Right lobe of liver (tissue), 4 donors: Measurements from ENCODE around the gene NUDT16.

Experiments
- POLR2A ChIP-seq: fragments of 450-650 bp; IDR thresholded peaks from one replicate; pipeline ENCODE4 v1.6.1; 2017; ENCODE audit warnings: antibody characterized with exemption, mild to moderate bottlenecking
- TF ChIP-seq, protein P1 (sequence below), 4 donors: fragments of 200-600 bp in 3 of 4; fragments of 450-650 bp in 1 of 4; IDR thresholded peaks; one replicate each; pipeline versions ENCODE4 v1.5.1 to v1.8.0; 2016 to 2022; ENCODE audit warnings: antibody characterized with exemption in 4 of 4, mild to moderate bottlenecking in 2 of 4
- donor health status: DM: no; HTN: no; CAD: no.
- donor health status: DM: no; HTN: no; CAD: no.
- donor health status: DM: no; HTN: yes; CAD: no.

DNA sequence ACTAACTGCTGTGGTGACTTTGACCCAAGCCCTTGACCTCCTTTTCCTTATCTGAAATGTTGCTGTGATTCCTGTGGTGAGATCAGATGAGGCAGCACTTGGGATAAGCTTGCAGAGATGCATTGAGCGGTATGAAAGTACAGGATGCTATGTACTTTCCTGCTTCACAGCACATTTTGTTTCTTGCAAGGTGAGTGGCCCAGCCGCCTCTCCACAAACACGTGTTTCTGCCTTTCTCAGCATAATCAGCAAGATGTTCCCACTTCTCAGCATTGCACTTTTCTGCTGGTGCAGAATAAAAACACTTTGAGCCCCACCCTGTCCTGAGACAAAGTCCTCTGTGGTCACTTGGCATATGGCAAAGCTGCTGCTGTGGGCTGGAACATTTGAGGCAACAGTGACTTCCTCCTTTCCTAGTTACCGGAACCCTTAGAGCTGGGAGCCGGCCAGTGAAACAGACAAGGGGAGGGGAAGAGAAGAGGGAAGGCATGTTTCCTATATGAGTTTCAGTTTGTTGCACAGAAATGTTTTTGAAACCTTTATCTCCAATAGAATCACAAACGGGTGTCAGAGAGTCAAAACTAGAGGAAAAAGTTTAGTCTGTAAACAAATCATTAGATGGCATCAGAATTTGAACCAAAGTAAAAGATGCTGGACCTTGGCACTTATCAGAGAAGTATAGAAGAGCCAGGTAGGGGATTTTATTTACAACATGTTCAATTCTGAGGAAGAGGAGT lies 5.0 kb downstream of the NUDT16 start:
- TF ChIP-seq, protein P1, sequence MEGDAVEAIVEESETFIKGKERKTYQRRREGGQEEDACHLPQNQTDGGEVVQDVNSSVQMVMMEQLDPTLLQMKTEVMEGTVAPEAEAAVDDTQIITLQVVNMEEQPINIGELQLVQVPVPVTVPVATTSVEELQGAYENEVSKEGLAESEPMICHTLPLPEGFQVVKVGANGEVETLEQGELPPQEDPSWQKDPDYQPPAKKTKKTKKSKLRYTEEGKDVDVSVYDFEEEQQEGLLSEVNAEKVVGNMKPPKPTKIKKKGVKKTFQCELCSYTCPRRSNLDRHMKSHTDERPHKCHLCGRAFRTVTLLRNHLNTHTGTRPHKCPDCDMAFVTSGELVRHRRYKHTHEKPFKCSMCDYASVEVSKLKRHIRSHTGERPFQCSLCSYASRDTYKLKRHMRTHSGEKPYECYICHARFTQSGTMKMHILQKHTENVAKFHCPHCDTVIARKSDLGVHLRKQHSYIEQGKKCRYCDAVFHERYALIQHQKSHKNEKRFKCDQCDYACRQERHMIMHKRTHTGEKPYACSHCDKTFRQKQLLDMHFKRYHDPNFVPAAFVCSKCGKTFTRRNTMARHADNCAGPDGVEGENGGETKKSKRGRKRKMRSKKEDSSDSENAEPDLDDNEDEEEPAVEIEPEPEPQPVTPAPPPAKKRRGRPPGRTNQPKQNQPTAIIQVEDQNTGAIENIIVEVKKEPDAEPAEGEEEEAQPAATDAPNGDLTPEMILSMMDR (IDR thresholded peaks at IDR 0.05): no peak
- TF ChIP-seq POLR2A: no peak
